HG03159 (cell line): Measurements from ENCODE around the gene PITX1.

ENCODE experiments used
- ATAC-seq: cut with Tn5 transposase; IDR thresholded peaks from one replicate; pipeline ENCODE4 v1.9.1; 2021; ENCODE audit warnings: mild to moderate bottlenecking, moderate library complexity; ENCODE audit not compliant: unreplicated experiment

Gene PITX1

GRCh38 chr5:135042595-135042994 lies 8.6 kb upstream of the PITX1 start:
- no peak for ATAC-seq

DNA sequence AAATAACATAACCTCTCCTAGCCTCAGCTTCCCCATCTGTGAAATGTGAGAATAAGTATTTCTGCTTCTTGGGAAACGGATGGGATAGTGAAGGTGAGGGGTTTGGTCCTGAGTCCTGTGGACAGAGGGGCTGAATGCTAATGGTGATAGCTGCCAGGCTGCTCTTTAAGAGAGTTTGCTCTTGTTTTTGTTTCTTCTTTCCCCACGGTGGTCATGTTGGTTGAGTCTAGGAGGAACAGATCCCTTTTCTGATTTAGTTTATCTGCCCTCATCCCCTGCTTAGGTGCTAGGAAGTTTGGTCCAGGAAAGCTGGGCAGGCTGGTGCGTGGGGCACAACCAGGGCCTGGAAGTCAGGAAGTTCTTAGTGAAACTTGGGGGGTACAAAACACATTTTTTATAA lies 7.7 kb upstream of the PITX1 start:
- ATAC-seq: no peak

DNA sequence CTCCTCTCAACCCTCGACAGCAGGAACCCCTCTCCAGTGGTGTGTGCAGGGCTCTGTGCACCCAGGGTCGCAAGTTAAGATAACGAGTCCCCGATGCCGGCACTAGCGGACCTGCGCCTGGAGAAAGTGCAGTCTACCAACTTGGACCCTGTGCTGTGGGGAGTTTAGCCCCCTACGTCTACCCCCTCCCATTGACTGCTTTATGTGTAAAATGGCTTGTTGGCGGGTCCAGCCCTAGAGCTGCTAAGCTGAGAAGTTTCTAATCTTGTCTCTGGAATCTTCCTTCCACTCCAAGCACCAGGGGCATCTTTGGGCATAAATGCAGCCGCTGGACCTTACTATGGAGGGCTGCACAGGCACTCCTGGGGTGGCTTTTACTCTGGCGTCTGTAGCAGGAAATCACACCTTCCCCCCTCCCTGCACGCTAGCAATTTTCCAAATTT lies 7.1 kb upstream of the PITX1 start:
- ATAC-seq: no peak

GRCh38 chr5:135040333-135041144 lies 6.5 kb upstream of the PITX1 start:
- no peak for ATAC-seq

DNA sequence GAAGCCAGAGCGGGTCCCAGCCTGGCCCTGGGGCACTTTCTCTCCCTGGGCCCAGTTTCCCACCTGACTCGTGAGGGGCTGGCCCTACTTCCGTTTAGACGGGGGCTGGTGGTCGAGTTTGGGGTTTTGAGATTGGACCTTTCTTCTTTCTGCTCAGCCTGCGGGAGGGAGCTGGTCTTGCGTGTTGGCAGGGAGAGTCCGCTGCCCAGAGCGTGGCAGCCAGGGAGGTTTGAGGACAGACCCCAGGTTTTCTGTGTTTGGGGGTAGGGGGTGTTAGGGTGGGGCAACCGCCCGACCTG lies 6.0 kb upstream of the PITX1 start:
- ATAC-seq: no peak

- ATAC-seq: no peak
These were observed 5.4 kb upstream of the PITX1 start for GRCh38 chr5:135039271-135040033.

GRCh38 chr5:135038813-135039270 lies 4.8 kb upstream of the PITX1 start:
- no peak for ATAC-seq

DNA sequence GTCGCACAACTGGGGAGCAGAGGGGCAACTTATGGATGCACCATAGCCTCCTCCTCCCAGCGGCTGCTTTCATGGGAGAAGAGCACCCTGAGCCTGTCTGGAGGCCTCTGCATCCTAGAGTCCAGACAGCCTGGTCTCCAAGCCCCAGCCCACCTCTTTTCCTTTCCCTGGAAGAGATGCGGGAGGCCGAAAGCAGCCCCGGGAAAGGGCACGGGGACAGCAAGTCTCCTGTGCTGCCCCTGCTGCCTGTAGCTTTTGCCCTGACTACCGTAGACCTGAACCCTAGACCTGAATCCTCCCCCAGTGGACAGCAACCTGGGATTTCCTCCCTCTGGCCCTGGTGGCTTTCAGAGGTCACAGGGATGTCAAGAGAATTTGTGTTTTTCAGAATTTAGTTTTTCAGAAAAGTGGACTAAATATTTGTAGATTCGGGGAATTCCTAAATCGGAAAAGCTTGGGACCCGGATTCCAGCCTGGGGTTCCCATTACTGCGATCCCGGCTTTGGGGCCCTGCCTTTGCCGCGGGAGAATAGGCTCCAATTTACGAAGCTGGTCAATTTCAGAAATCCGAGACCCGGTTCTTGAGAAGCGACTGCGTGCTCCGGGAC lies 4.3 kb upstream of the PITX1 start:
- ATAC-seq: no peak

- no peak for ATAC-seq
These were observed 3.6 kb upstream of the PITX1 start for GRCh38 chr5:135037519-135038204.

DNA sequence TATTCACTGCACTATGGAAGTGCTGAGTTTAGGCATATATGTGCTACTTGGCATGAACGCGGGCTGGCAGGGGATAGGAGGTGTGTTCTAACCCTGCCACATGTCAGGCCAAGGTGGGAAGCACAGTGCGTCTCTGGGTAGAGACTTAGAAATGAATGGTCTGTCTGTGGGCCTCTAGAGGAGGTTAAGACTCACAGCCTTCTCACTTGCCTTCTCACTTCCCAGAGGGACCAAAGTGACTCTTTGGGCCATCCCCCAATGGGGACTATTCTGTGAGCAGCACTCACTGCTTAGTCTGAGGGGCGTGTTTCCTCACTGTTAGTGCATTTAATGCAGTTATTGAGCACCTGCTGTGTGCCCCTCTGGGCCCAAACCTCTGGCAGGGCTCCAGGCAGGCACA lies 2.4 kb upstream of the PITX1 start:
- ATAC-seq: no peak

DNA sequence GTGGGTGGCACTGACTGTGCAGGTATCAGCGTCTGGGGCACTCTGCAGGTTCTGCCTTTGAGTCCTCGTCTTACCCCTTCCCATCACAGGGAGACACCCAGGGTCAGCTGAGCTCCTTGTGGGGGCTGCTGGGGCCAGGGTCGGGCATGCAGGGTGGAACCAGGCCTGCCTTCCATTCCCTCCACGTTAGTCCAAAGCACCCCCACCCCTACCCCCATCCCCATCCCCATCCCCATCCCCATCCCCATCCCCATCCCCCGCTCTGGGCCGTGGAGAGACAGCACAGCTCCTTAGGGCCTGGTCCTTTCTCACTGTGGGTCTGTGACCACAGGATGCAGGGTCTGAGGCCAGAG lies 1.6 kb upstream of the PITX1 start:
- no peak for ATAC-seq

DNA sequence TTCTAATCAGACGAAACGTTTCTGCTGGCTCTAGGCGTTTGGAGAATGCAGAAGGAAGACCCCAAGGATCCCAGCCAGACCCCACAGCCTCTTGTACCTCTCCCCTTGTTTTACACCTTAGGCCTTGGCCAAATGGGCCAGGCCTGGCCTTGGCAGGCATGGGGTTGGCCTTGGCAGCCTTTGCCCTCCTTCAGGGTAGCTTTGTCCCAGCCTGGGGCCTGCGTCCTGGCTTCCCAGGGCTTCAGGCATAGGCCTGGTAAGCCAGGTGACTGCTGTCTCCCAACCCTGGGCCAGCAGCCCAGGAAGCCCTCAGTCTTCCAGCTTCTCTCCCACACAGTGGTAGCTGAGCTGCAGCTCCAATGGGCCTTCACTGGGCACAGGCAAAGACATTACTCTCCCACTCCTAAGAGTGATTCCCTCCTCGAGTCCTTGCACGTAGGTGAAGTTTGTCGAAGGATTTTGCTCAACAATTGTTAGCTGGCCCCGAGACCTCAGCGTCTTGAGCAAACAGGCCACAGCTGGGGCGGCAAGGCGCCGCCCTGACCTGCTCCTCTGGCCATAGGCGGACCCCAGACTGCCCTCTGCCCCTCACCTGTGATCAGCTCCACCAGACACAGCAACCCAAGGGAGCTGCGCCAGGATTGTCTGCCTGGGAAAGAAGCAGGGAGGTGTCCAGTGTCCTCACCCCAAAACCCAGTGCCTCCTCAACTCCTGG lies 1.1 kb upstream of the PITX1 start:
- ATAC-seq: no peak

DNA sequence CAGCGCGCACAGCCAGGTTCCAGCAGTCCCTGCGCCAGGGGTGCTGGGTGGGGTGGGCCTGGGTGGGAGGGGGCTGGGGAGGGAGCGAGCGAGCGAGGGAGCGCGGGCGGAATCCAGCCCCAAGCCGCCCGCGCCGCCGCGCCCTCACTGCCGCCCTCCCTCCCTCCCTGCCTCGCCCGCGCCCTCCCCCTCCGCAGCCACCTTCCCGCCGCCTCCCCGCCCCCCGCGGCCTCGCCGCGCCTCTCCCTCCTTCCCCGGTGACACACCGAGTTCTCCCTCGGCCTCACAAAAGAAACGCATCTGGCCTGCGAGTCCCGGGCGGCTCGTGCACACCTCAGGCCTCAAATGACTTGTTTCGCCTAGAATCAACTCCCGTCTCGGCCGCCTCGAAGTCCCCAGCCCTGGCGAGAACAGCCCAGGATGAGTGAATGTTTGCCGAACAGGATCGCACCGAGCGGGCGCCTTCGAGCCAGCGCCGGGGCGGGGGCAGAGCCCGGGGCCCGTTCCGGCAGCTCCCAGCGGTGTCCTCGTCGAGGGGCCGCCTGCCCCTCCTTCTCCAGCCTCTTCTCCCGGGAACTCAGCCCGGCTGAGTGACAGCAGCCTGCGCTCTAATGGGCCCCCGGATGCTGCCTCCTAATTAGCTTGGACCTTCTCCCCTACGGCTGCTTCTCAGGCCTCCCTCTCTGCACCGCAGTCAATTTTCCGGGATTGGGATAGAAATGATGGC lies 371 bp upstream of the PITX1 start:
- no peak for ATAC-seq

GRCh38 chr5:135032999-135033861 lies 798 bp downstream of the PITX1 start:
- ATAC-seq: no peak

- no peak for ATAC-seq
These were observed 1.4 kb downstream of the PITX1 start for GRCh38 chr5:135032695-135032998.

DNA sequence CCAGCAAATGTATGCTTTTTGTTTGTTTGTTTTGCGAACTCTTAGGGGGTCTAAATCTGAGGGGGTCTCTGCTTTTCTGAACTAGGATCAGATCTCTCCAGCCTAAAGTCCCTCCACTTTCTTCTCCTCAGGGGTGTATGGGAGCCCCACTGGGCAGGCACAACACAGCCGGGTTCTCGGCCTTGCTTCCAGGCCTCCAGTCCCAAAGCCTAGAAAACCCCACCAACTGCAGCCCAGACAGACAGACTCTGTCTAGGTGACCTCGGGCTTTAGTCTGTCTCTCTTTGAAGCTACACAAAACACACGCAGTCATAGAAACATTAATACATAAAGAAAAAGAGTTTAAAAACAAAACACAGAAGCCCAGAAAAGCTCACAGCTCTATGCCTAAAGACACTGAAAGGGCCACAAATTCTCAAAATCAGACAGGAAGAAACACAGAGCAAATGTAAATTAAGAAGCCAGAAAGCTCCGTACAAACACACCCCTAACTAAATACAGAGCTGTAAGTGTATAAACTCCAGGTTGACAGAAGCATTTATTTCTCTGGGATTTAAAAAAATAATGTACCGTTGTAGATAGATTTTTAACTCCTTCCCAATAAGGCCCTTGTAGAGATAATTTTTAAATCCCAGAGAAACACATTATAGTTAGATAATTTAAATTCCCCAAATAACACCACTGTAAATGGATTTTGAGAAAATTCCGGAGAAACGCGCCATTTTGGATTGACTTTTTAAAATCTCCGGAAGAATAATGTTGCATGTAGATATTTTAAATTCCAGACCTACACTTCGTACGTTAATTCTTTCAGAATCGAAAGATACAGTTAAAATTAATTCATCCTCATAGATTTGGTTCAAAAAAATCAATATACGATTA lies 2.0 kb downstream of the PITX1 start:
- no peak for ATAC-seq

- no peak for ATAC-seq
These were observed 2.8 kb downstream of the PITX1 start for GRCh38 chr5:135030956-135031812.
